ENCODE measurements around the gene TMEM208. TPM values are rescaled to one million over a fixed set of nuclear protein-coding genes. Genes with fewer than 3 reads are reported as not detected.
A peak's percentile ranks its signal among the peaks of the same experiment; 100 is the strongest.

TMEM208 gene
- total and polyA plus RNA-seq, 2 of the 8 experiments (the other 6 are each of a cell fraction or from before 2014, with no cell fraction given), result 37.7 to 100.0 TPM

DNA sequence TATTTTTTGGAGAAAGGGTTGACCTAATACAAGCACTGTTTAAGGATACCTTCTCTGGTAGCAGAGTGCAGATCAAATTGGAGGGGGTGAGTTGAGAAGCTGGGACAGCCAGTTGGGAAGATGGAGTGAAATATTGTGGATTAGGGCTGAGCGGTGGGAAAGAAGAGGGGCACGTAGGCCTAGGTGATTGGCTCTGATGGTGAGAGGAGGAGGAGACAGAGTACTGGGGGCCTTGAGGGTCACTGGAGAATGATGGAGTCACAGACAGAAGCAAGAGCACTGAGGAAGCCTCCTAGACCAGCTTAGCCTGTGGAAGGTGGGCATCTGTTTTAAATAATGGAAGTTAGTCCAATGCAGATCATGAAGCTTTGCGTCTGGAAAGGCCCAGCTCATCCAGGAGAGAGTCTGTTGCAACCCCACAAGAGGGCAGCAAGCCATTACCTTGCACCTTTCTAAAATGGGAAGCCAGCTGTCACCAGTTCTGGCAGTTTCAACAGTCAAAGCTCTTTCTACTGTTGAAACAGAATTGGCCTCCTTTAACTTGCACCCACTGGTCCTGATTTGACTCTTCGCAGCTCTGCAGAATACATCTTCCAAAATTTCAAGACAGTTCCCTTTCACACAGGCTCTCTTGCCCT, 33.6 kb downstream of the TMEM208 start:
- H3K36me3 ChIP-seq (ENCODE audit: control insufficient read depth in 2 of 4, insufficient read depth in 4 of 4, low read length in 3 of 4), result no peaks in the 10 kb centered on the region
- no peak overlapping the region for H2BK15ac ChIP-seq (ENCODE audit: low read length)
- H3K14ac ChIP-seq (ENCODE audit: insufficient read length), result no peak overlapping the region
- H2BK20ac ChIP-seq (ENCODE audit: low read length), result no peak overlapping the region
- no peak overlapping the region for H4K8ac ChIP-seq (ENCODE audit: extremely low read depth, insufficient read depth, low read length)
- peaks cover 0 to 6% of the 10 kb centered on the region in 2 experiments for H4K20me1 ChIP-seq (replicated peaks in 1 of 2; ENCODE audit: control insufficient read depth in 1 of 2, insufficient read depth in 2 of 2, low read length in 2 of 2)
- H3K79me2 ChIP-seq (ENCODE audit: control insufficient read depth in 1 of 2, insufficient read depth in 2 of 2, low read length in 2 of 2), result no peaks in the 10 kb centered on the region
- no peak for FAIRE-seq
- no peak overlapping the region for H2BK5ac ChIP-seq (ENCODE audit: low read depth, low read length)
- H2BK120ac ChIP-seq (replicated peaks; ENCODE audit: low read depth, low read length), result no peak overlapping the region
- no peak overlapping the region for H3K56ac ChIP-seq (replicated peaks; ENCODE audit: insufficient read length, low read depth, low read length)
- no peaks in the 10 kb centered on the region for H3K9me3 ChIP-seq (ENCODE audit: insufficient read depth in 2 of 2, low read depth in 1 of 2, low read length in 1 of 2)
- no peak overlapping the region for H3K4me2 ChIP-seq (ENCODE audit: insufficient read depth in 1 of 2, low read depth in 2 of 2, low read length in 2 of 2)
- H3K9ac ChIP-seq (replicated peaks in 1 of 4; ENCODE audit: extremely low read depth in 1 of 4, low read depth in 3 of 4, low read length in 3 of 4), result no peak overlapping the region
- H3K79me1 ChIP-seq (ENCODE audit: low read depth, low read length), result no peaks in the 10 kb centered on the region
- H4K5ac ChIP-seq (ENCODE audit: insufficient read length, low read depth, low read length), result no peak overlapping the region
- no peaks in the 10 kb centered on the region for H3K23me2 ChIP-seq (ENCODE audit: low read depth, low read length)
- H3K18ac ChIP-seq (ENCODE audit: extremely low read depth, low read length), result no peak overlapping the region
- H3K23ac ChIP-seq (ENCODE audit: insufficient read length), result no peak overlapping the region
- WGBS, 2 experiments (ENCODE audit: extremely low coverage in 1 of 2, insufficient coverage in 1 of 2, insufficient read length in 1 of 2, insufficient replicate concordance in 2 of 2, low coverage in 1 of 2, low lambda C conversion rate in 2 of 2, missing lambda C conversion rate in 1 of 2), result 82% methylated on average over 4 of the region's 4 CpGs; no CpG with 5 or more reads in 1 of the 2 experiments
- H4K91ac ChIP-seq (replicated peaks; ENCODE audit: insufficient read length, low read length), result no peak overlapping the region
- DNase-seq (ENCODE audit: low read depth in 1 of 2, low spot score in 2 of 2), result no peak
- no peak overlapping the region for H3K4ac ChIP-seq (replicated peaks; ENCODE audit: insufficient read length, low read depth, low read length)
- no peak overlapping the region for H3K4me3 ChIP-seq (ENCODE audit: extremely low read depth in 1 of 4, insufficient read depth in 2 of 4, low read depth in 3 of 4, low read length in 4 of 4)
- H2BK12ac ChIP-seq (ENCODE audit: low read depth, low read length), result no peak overlapping the region
- no peak overlapping the region for H3K27ac ChIP-seq (ENCODE audit: low read depth, low read length)
- H2AK5ac ChIP-seq (ENCODE audit: low read depth, low read length), result no peak overlapping the region
- TF ChIP-seq, protein P1, sequence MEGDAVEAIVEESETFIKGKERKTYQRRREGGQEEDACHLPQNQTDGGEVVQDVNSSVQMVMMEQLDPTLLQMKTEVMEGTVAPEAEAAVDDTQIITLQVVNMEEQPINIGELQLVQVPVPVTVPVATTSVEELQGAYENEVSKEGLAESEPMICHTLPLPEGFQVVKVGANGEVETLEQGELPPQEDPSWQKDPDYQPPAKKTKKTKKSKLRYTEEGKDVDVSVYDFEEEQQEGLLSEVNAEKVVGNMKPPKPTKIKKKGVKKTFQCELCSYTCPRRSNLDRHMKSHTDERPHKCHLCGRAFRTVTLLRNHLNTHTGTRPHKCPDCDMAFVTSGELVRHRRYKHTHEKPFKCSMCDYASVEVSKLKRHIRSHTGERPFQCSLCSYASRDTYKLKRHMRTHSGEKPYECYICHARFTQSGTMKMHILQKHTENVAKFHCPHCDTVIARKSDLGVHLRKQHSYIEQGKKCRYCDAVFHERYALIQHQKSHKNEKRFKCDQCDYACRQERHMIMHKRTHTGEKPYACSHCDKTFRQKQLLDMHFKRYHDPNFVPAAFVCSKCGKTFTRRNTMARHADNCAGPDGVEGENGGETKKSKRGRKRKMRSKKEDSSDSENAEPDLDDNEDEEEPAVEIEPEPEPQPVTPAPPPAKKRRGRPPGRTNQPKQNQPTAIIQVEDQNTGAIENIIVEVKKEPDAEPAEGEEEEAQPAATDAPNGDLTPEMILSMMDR (IDR thresholded peaks at IDR 0.05; ENCODE audit: control extremely low read depth in 1 of 3, insufficient read depth in 1 of 3, low read depth in 1 of 3, low read length in 3 of 3), result peak; percentile 55 to 71 (median 68)
- TF ChIP-seq SRF (IDR thresholded peaks at IDR 0.05; ENCODE audit: low read depth, low read length), result no peak
- TF ChIP-seq BACH1 (IDR thresholded peaks at IDR 0.05; ENCODE audit: low read length), result peak; percentile 64
- TF ChIP-seq MAFK (IDR thresholded peaks at IDR 0.05; ENCODE audit: low read depth, low read length), result peak; percentile 26; the same call in 1 of the 2 replicates
- TF ChIP-seq RAD21 (IDR thresholded peaks at IDR 0.05 in 1 of 2, conservative IDR thresholded peaks at IDR 0.05 in 1 of 2; ENCODE audit: low read depth in 2 of 2, low read length in 2 of 2), result peak; percentile 69 to 79
- no peak for TF ChIP-seq SIN3A (conservative IDR thresholded peaks at IDR 0.05 in 1 of 2, IDR thresholded peaks at IDR 0.05 in 1 of 2; ENCODE audit: low read depth in 1 of 2, low read length in 2 of 2)
- H3K4me1 ChIP-seq (replicated peaks in 1 of 4; ENCODE audit: control insufficient read depth in 3 of 4, insufficient read depth in 4 of 4, low read length in 3 of 4), result no peaks in the 10 kb centered on the region; a peak in 1 of 7 replicates
- H2AFZ ChIP-seq (ENCODE audit: low read length), result no peak overlapping the region
- POLR2A ChIA-PET (ENCODE audit: partially characterized antibody), result interaction anchor here (0.9 to 1.7 kb wide), 4 partner anchors 11 to 13 kb away, joined by 3 to 4 read pairs (median 4); partner anchors contain the start of gene FHOD1
- CTCF ChIA-PET (ENCODE audit: partially characterized antibody), result interaction anchor here (0.6 to 14.4 kb wide), 39 partner anchors 8 to 306 kb away, joined by 3 to 217 read pairs (median 4); partner anchors contain the start of genes FHOD1, KCTD19, LRRC36 and SLC9A5
- no peaks in the 10 kb centered on the region; a peak in 1 of 7 replicates for H3K27me3 ChIP-seq (replicated peaks in 1 of 4; ENCODE audit: control insufficient read depth in 3 of 4, extremely low read depth in 1 of 4, insufficient read depth in 3 of 4, low read length in 3 of 4)
